Central memory CD8-positive, alpha-beta T cell (primary cell): ENCODE measurements around the gene PDLIM5.
"Not testable (repeated sequence)": the region's sequence is repeated elsewhere in the genome, so short reads cannot be mapped to it uniquely, and the experiment has no call there.

Experiments
- ATAC-seq: fragments of 150-1000 bp; cut with Tn5 transposase; replicated peaks from 2 replicates; pipeline ENCODE4 v1.10.0; 2022; ENCODE audit warnings: mild to moderate bottlenecking, moderate FRiP score, moderate number of reproducible peaks; ENCODE audit not compliant: poor library complexity, severe bottlenecking; ENCODE audit errors: extremely low read depth
- DNase-seq, 2 donors: peaks; one replicate each; pipeline ENCODE4 v3.0.0; 2021; ENCODE audit warnings: low spot score in 2 of 2
- H3K27ac Mint-ChIP-seq: one replicate; pipeline ENCODE4 v1.8.0; 2022; ENCODE audit warnings: low read depth, mild to moderate bottlenecking, moderate library complexity, mixed read lengths
- H3K27me3 Mint-ChIP-seq: one replicate; pipeline ENCODE4 v1.8.0; 2022; ENCODE audit warnings: mixed read lengths
- H3K36me3 Mint-ChIP-seq: one replicate; pipeline ENCODE4 v1.8.0; 2022; ENCODE audit warnings: mild to moderate bottlenecking, moderate library complexity, mixed read lengths; ENCODE audit not compliant: insufficient read depth
- H3K4me1 Mint-ChIP-seq: one replicate; pipeline ENCODE4 v1.8.0; 2022; ENCODE audit warnings: mixed read lengths
- H3K4me3 Mint-ChIP-seq: one replicate; pipeline ENCODE4 v1.8.0; 2022; ENCODE audit warnings: mild to moderate bottlenecking, moderate library complexity, mixed read lengths
- H3K9me3 Mint-ChIP-seq: one replicate; pipeline ENCODE4 v1.8.0; 2022; ENCODE audit warnings: mixed read lengths

PDLIM5 gene

GRCh38 chr4:94451695-94452475 lies at the start of gene PDLIM5:
TSS of gene PDLIM5 (plus strand) at chr4:94451942. CDS start at chr4:94455289, 3,347 bp downstream.
- Mint-ChIP-seq H3K27ac (peak within 1 kb of the TSS; percentile 50), H3K36me3 (peaks cover 6% of the 10 kb centered on the region)

GRCh38 chr4:94402439-94402838 lies 49.3 kb upstream of the PDLIM5 start:
- H3K4me3 Mint-ChIP-seq, ATAC-seq: not testable (repeated sequence)

More at GRCh38 chr4:94451695-94452475, at the start of gene PDLIM5:
- H3K4me1 Mint-ChIP-seq = peaks cover 30% of the 10 kb centered on the region
- ATAC-seq (peak; percentile 96), DNase-seq (peak; percentile 72 to 80)
- H3K4me3 Mint-ChIP-seq = peak within 1 kb of the TSS; percentile 88
- peaks cover 26% of the 10 kb centered on the region for H3K27me3 Mint-ChIP-seq
- H3K9me3 Mint-ChIP-seq = no peaks in the 10 kb centered on the region

GRCh38 chr4:94403751-94404150 lies 48.0 kb upstream of the PDLIM5 start:
- Mint-ChIP-seq H3K4me1 (no peaks in the 10 kb centered on the region), H3K27ac (no peak overlapping the region), H3K27me3 (no peaks in the 10 kb centered on the region), H3K36me3 (peaks cover 2% of the 10 kb centered on the region), H3K4me3 (no peak overlapping the region), H3K9me3 (no peaks in the 10 kb centered on the region)
- DNase-seq (no peak), ATAC-seq (no peak)

More at GRCh38 chr4:94402439-94402838, 49.3 kb upstream of the PDLIM5 start:
- not testable (repeated sequence) for H3K27me3 Mint-ChIP-seq, H3K36me3 Mint-ChIP-seq, H3K27ac Mint-ChIP-seq, H3K9me3 Mint-ChIP-seq, DNase-seq, H3K4me1 Mint-ChIP-seq

- peak; percentile 24 to 25 for DNase-seq
- Mint-ChIP-seq H3K4me3 (no peak overlapping the region), H3K36me3 (peaks cover 2% of the 10 kb centered on the region), H3K27ac (no peak overlapping the region), H3K9me3 (no peaks in the 10 kb centered on the region), H3K27me3 (peaks cover 12% of the 10 kb centered on the region), H3K4me1 (no peaks in the 10 kb centered on the region)
- peak; percentile 60 for ATAC-seq
These were observed 44.9 kb upstream of the PDLIM5 start for GRCh38 chr4:94406668-94407437.

GRCh38 chr4:94407846-94408245 lies 43.9 kb upstream of the PDLIM5 start:
- Mint-ChIP-seq H3K4me1 (no peaks in the 10 kb centered on the region), H3K4me3 (no peak overlapping the region), H3K9me3 (no peaks in the 10 kb centered on the region), H3K27ac (no peak overlapping the region), H3K36me3 (peaks cover 3% of the 10 kb centered on the region), H3K27me3 (peaks cover 22% of the 10 kb centered on the region)
- DNase-seq (no peak), ATAC-seq (no peak)

- Mint-ChIP-seq H3K9me3 (no peaks in the 10 kb centered on the region), H3K4me1 (no peaks in the 10 kb centered on the region), H3K4me3 (no peak overlapping the region), H3K36me3 (peaks cover 3% of the 10 kb centered on the region), H3K27ac (no peak overlapping the region), H3K27me3 (peaks cover 31% of the 10 kb centered on the region)
- DNase-seq (no peak), ATAC-seq (no peak)
These were observed 43.0 kb upstream of the PDLIM5 start for GRCh38 chr4:94408549-94409374.

- H3K36me3 Mint-ChIP-seq = peaks cover 3% of the 10 kb centered on the region
- no peaks in the 10 kb centered on the region for H3K9me3 Mint-ChIP-seq
- peaks cover 37% of the 10 kb centered on the region for H3K27me3 Mint-ChIP-seq
- DNase-seq = no peak
- no peak for ATAC-seq
- no peak overlapping the region for H3K27ac Mint-ChIP-seq
- no peaks in the 10 kb centered on the region for H3K4me1 Mint-ChIP-seq
- H3K4me3 Mint-ChIP-seq = no peak overlapping the region
These were observed 42.4 kb upstream of the PDLIM5 start for GRCh38 chr4:94409375-94409679.

GRCh38 chr4:94409962-94410361 lies 41.8 kb upstream of the PDLIM5 start:
- DNase-seq (no peak), ATAC-seq (no peak)
- peaks cover 43% of the 10 kb centered on the region for H3K27me3 Mint-ChIP-seq
- peaks cover 3% of the 10 kb centered on the region for H3K36me3 Mint-ChIP-seq
- H3K27ac Mint-ChIP-seq = no peak overlapping the region
- H3K4me3 Mint-ChIP-seq = no peak overlapping the region
- H3K4me1 Mint-ChIP-seq = no peaks in the 10 kb centered on the region
- H3K9me3 Mint-ChIP-seq = no peaks in the 10 kb centered on the region

GRCh38 chr4:94410678-94411206 lies 41.0 kb upstream of the PDLIM5 start:
- Mint-ChIP-seq H3K27ac (no peak overlapping the region), H3K27me3 (peaks cover 51% of the 10 kb centered on the region), H3K36me3 (peaks cover 3% of the 10 kb centered on the region), H3K9me3 (no peaks in the 10 kb centered on the region), H3K4me1 (no peaks in the 10 kb centered on the region), H3K4me3 (no peak overlapping the region)
- DNase-seq = no peak
- no peak for ATAC-seq

- Mint-ChIP-seq H3K9me3 (no peaks in the 10 kb centered on the region), H3K4me3 (no peak overlapping the region), H3K36me3 (peaks cover 3% of the 10 kb centered on the region), H3K4me1 (no peaks in the 10 kb centered on the region), H3K27me3 (peaks cover 57% of the 10 kb centered on the region), H3K27ac (no peak overlapping the region)
- ATAC-seq = no peak
- no peak for DNase-seq
These were observed 40.4 kb upstream of the PDLIM5 start for GRCh38 chr4:94411296-94411695.

GRCh38 chr4:94412019-94412657 lies 39.6 kb upstream of the PDLIM5 start:
- no peak overlapping the region for H3K4me3 Mint-ChIP-seq
- no peaks in the 10 kb centered on the region for H3K9me3 Mint-ChIP-seq
- ATAC-seq (no peak), DNase-seq (no peak)
- H3K27ac Mint-ChIP-seq = no peak overlapping the region
- peaks cover 65% of the 10 kb centered on the region for H3K27me3 Mint-ChIP-seq
- H3K36me3 Mint-ChIP-seq = peaks cover 3% of the 10 kb centered on the region
- H3K4me1 Mint-ChIP-seq = no peaks in the 10 kb centered on the region

GRCh38 chr4:94412658-94413038 lies 39.1 kb upstream of the PDLIM5 start:
- no peak for DNase-seq
- no peaks in the 10 kb centered on the region for H3K4me1 Mint-ChIP-seq
- peaks cover 70% of the 10 kb centered on the region for H3K27me3 Mint-ChIP-seq
- no peak for ATAC-seq
- H3K36me3 Mint-ChIP-seq = peaks cover 3% of the 10 kb centered on the region
- H3K9me3 Mint-ChIP-seq = no peaks in the 10 kb centered on the region
- H3K4me3 Mint-ChIP-seq = no peak overlapping the region
- H3K27ac Mint-ChIP-seq = no peak overlapping the region
